Nephron (organoid): Measurements from ENCODE around the gene FGF16.
A peak's percentile ranks its signal among the peaks of the same experiment; 100 is the strongest.

Experiments
- H3K27ac Mint-ChIP-seq, 3 experiments: 2 replicates each; pipeline ENCODE4 v1.8.0; 2020; ENCODE audit warnings: mixed read lengths in 3 of 3, mild to moderate bottlenecking in 2 of 3, moderate library complexity in 1 of 3
- H3K27me3 Mint-ChIP-seq: 2 replicates; pipeline ENCODE4 v1.8.0; 2021; ENCODE audit warnings: low read depth, mild to moderate bottlenecking, moderate library complexity, mixed read lengths
- H3K36me3 Mint-ChIP-seq: 2 replicates; pipeline ENCODE4 v1.8.0; 2020; ENCODE audit warnings: low read depth, mixed read lengths
- H3K4me1 Mint-ChIP-seq: 2 replicates; pipeline ENCODE4 v1.8.0; 2020; ENCODE audit warnings: mixed read lengths
- H3K4me3 Mint-ChIP-seq, 3 experiments: 2 replicates each; pipeline ENCODE4 v1.8.0; 2020; ENCODE audit warnings: mild to moderate bottlenecking in 3 of 3, mixed read lengths in 3 of 3, moderate library complexity in 2 of 3
- H3K9me3 Mint-ChIP-seq: 2 replicates; pipeline ENCODE4 v1.8.0; 2020; ENCODE audit warnings: mixed read lengths
- TF ChIP-seq, protein P1 (sequence below), 3 experiments: fragments of 200-600 bp; sonication (generic); IDR thresholded peaks; one replicate each; pipeline ENCODE4 v1.5.0; 2021; ENCODE audit warnings: antibody characterized with exemption in 3 of 3; ENCODE audit not compliant: unreplicated experiment in 3 of 3

FGF16 gene

DNA sequence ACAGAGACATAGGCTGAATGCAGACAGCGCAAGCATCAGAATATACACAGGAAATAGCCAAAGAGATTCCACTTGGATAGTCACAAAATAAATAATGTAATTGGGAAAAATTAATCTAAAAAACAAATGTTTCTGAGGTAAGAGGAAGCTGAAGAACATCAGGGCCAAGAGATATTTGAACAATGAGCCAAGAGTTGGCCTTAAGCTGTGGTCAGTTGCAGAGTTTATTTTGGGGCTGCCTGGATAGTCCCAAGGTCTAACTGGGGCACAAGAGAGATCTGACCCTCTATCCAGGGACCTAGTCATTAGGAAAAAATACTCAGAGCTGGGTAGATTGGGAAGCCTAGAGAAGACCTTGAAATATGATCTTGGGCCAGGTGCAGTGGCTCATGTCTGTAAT is 31.3 kb upstream of the FGF16 start:
- Mint-ChIP-seq H3K27ac (no peak overlapping the region), H3K36me3 (no peaks in the 10 kb centered on the region), H3K4me3 (no peak overlapping the region), H3K27me3 (no peaks in the 10 kb centered on the region), H3K4me1 (peaks cover 8% of the 10 kb centered on the region), H3K9me3 (peaks cover 11% of the 10 kb centered on the region)
- TF ChIP-seq, protein P1, sequence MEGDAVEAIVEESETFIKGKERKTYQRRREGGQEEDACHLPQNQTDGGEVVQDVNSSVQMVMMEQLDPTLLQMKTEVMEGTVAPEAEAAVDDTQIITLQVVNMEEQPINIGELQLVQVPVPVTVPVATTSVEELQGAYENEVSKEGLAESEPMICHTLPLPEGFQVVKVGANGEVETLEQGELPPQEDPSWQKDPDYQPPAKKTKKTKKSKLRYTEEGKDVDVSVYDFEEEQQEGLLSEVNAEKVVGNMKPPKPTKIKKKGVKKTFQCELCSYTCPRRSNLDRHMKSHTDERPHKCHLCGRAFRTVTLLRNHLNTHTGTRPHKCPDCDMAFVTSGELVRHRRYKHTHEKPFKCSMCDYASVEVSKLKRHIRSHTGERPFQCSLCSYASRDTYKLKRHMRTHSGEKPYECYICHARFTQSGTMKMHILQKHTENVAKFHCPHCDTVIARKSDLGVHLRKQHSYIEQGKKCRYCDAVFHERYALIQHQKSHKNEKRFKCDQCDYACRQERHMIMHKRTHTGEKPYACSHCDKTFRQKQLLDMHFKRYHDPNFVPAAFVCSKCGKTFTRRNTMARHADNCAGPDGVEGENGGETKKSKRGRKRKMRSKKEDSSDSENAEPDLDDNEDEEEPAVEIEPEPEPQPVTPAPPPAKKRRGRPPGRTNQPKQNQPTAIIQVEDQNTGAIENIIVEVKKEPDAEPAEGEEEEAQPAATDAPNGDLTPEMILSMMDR (IDR thresholded peaks at IDR 0.05; ENCODE audit: unreplicated experiment in 3 of 3) = no peak

DNA sequence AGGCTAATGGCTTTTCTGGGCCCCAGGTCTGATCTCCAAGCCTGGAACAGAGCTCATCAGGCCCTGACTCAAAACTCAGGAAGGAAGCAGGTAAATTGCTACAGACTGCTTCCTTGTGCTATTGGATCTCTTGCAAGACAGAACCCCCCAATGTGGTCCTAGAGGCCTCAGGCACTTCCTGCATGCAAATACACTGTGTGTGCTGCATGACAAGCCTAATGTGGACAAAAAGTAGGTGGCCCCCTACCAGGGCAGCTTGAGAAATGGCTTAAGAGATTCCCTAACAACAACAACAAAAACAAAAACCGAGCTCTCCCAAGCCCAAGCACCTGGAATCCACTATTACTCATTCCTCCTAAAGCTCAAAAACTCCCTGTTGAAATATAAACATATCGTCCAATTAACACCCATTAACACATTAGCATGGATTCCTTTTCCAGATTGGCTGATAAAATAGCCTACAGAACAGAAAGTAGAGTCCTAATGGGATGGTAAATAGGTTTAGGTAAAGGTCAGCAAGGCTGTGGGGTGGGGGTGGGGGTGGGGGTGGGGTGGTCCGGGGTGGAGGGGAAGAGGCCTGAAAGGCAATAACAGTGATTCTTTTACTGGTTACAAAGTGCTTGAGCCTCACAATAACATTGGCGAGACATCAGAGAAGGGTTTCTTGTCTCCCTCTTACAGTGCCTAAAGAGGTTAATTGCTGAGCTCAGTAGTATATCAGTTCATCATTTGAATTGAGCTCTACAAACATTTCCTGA is 24.1 kb upstream of the FGF16 start:
- Mint-ChIP-seq H3K9me3 (peaks cover 15% of the 10 kb centered on the region), H3K4me1 (peaks cover 7% of the 10 kb centered on the region), H3K27ac (peak overlapping the region in 2 of 3 experiments; percentile 42 to 49), H3K4me3 (no peak overlapping the region), H3K27me3 (peaks cover 5% of the 10 kb centered on the region), H3K36me3 (no peaks in the 10 kb centered on the region)
- TF ChIP-seq, protein P1 (IDR thresholded peaks at IDR 0.05; ENCODE audit: unreplicated experiment in 3 of 3) = no peak

DNA sequence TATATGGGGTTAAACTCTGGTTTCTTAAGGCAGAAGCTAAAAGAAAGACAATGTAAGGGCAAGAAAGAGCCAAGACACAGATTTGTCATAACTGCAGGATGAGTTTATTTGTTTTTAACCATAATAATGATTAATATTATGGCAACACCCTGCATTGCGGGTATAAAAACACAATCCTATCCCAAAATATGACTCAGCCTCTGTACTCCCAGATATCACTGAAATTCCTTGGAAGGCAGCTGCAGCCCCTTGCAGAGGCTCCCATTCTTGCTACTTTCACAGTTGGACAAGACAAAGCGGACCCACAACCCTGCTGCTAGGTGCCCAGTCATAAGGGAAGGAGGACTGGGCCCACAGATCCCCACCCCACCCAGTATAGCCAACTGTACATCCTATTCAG is 20.4 kb upstream of the FGF16 start:
- peaks cover 24% of the 10 kb centered on the region for H3K4me1 Mint-ChIP-seq
- H3K4me3 Mint-ChIP-seq = no peak overlapping the region
- peaks cover 12% of the 10 kb centered on the region for H3K9me3 Mint-ChIP-seq
- peaks cover 5% of the 10 kb centered on the region for H3K27me3 Mint-ChIP-seq
- peak overlapping the region in 1 of 3 experiments; percentile 1 for H3K27ac Mint-ChIP-seq
- TF ChIP-seq, protein P1 (IDR thresholded peaks at IDR 0.05; ENCODE audit: unreplicated experiment in 3 of 3) = no peak
- no peaks in the 10 kb centered on the region for H3K36me3 Mint-ChIP-seq

DNA sequence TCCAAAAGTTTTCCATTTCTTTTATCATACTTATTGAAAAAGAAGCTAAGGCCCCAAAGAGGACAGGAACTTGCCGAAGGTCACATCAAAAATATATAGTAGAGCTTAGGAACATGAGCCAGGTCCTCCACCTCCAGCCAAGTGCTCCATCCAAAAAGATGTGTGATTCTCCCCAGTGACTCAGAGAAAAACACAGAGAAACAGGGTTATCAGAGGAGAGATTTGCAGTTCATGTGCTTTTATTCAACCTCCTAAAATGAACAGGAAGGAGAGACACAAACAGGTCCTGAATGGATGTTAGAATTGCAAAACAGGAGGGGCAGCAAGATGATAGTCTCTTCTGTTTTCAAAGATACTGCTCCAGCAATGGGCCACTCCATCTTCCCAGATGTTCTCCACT is 19.6 kb upstream of the FGF16 start:
- H3K36me3 Mint-ChIP-seq = no peaks in the 10 kb centered on the region
- H3K27ac Mint-ChIP-seq = peak overlapping the region in 2 of 3 experiments; percentile 44 to 76
- no peak overlapping the region for H3K4me3 Mint-ChIP-seq
- H3K9me3 Mint-ChIP-seq = peaks cover 10% of the 10 kb centered on the region
- peaks cover 5% of the 10 kb centered on the region for H3K27me3 Mint-ChIP-seq
- peaks cover 24% of the 10 kb centered on the region for H3K4me1 Mint-ChIP-seq
- TF ChIP-seq, protein P1 (IDR thresholded peaks at IDR 0.05; ENCODE audit: unreplicated experiment in 3 of 3) = no peak

DNA sequence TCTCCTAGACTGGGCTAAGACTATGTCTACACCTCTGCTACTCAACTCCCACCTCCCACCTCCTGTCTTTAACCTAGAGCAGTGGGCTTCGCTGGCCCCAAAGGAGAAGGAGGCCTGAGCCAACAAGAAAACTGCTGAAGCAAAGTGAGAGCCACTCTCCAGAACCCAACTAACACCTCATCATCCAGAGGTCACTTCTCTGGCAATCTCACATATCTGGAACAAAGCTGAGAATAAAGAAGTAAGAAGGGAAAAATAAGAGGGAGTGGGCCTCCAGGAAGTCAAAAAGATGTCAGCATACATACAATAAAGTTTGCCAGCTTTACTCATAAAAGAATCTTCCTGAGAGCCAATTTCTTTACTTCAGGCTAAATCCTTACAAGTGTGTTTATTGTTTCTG is 18.6 kb upstream of the FGF16 start:
- no peak overlapping the region for H3K4me3 Mint-ChIP-seq
- H3K4me1 Mint-ChIP-seq = peaks cover 24% of the 10 kb centered on the region
- H3K27ac Mint-ChIP-seq = peak overlapping the region in 1 of 3 experiments; percentile 76
- no peaks in the 10 kb centered on the region for H3K36me3 Mint-ChIP-seq
- TF ChIP-seq, protein P1 (IDR thresholded peaks at IDR 0.05; ENCODE audit: unreplicated experiment in 3 of 3) = no peak
- peaks cover 5% of the 10 kb centered on the region for H3K27me3 Mint-ChIP-seq
- H3K9me3 Mint-ChIP-seq = peaks cover 9% of the 10 kb centered on the region

DNA sequence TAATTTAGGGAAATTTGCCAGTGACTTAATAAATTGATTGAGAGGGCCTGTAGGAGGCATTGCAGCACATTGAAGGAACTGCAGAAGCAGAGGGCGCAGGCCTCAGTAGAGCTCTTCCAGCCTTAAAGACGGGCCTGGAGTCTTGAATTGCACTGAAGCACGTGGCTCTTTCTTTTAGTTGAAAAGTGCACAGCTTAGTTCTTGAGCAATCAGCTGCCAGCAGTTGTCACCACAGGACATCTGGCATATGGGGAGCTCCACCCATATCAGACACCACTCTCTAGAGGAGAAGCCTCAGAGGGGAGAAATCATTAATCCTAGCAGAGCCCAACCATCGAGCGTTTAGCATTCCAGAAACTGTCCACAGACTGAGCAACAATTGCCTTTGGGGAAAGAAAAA is 16.0 kb upstream of the FGF16 start:
- peak overlapping the region in 2 of 3 experiments; percentile 29 to 63 for H3K27ac Mint-ChIP-seq
- peaks cover 4% of the 10 kb centered on the region for H3K9me3 Mint-ChIP-seq
- H3K4me3 Mint-ChIP-seq = no peak overlapping the region
- peaks cover 24% of the 10 kb centered on the region for H3K4me1 Mint-ChIP-seq
- TF ChIP-seq, protein P1 (IDR thresholded peaks at IDR 0.05; ENCODE audit: unreplicated experiment in 3 of 3) = no peak
- H3K36me3 Mint-ChIP-seq = no peaks in the 10 kb centered on the region
- H3K27me3 Mint-ChIP-seq = no peaks in the 10 kb centered on the region
